GM19395 (cell line): ENCODE data around the gene TMPRSS4.
"Not testable (repeated sequence)": the region's sequence is repeated elsewhere in the genome, so short reads cannot be mapped to it uniquely, and the experiment has no call there.

ENCODE experiments used
- ATAC-seq: cut with Tn5 transposase; IDR thresholded peaks from one replicate; pipeline ENCODE4 v1.9.1; 2021; ENCODE audit warnings: mild to moderate bottlenecking, moderate library complexity; ENCODE audit not compliant: unreplicated experiment

TMPRSS4 gene

GRCh38 chr11:118055966-118056365 lies 20.9 kb upstream of the TMPRSS4 start:
- no peak for ATAC-seq

GRCh38 chr11:118056806-118057205 lies 20.1 kb upstream of the TMPRSS4 start:
- no peak for ATAC-seq

DNA sequence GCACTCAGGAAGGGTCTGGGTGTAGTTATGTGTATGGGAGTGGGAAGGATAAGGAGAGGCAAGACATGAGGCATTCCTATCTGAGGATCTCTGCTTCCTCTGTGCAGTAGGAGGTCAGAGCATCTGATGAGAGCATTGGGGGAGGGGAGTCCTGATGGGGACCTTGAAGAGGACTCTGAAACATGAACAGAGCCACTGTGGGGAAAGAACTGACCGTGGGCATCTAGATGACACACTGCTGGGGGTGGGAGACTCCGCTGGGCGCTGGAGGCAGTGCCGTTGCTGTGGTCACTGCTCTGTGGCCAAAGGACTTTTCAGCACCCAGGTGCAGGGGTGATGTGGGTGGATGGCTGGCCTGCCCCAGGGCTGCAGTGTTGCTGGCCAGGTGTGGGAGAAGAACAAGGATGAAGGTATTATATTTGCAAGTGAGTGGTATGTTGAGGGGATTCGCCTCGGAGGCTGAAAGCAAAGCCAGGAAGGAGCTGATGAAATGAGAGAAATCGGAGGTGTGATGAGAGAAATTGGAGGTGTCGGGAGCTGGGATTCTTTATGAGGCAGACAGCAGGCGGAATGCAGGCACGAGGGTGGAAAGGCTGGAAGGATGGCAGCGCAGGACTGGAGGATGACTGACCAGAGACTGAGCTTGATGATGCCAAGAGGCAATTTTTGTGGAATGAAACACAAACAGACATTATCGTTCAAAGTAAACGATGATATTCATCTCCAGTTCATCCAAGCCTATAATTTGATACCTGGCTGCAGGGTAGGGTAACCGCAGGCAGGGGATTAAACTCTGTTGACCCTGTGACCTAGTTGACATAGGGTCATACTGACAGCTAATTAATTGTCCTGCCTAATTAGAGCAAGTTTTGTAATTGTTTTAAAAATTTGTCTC lies 19.4 kb upstream of the TMPRSS4 start:
- no peak for ATAC-seq

- no peak for ATAC-seq
Observed at GRCh38 chr11:118058311-118059245, 18.3 kb upstream of the TMPRSS4 start.

GRCh38 chr11:118059246-118059940 lies 17.5 kb upstream of the TMPRSS4 start:
- no peak for ATAC-seq

- no peak for ATAC-seq
Observed at GRCh38 chr11:118060081-118060661, 16.7 kb upstream of the TMPRSS4 start.

DNA sequence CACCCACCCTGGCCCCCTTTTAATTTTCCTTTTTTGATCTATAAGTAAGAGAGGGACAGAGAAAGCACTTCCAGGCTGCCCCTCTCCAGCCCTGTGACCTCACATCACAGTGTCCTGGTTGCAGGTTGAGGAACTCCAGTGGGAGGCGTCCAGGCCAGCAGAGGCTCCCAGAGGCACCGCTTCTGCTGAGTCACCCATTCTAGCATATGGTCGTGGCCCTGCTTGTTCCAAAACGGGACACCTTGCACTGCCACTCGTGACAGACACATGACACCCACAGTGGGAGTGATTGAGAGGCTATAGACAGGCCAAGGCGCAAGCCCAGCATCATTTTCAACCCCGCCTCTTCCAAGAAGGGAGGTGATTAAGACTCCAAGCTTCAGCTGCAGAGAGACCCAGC lies 16.0 kb upstream of the TMPRSS4 start:
- no peak for ATAC-seq

- no peak for ATAC-seq
Observed at GRCh38 chr11:118061586-118062125, 15.2 kb upstream of the TMPRSS4 start.

- ATAC-seq: not testable (repeated sequence)
Observed at GRCh38 chr11:118062181-118062580, 14.7 kb upstream of the TMPRSS4 start.

DNA sequence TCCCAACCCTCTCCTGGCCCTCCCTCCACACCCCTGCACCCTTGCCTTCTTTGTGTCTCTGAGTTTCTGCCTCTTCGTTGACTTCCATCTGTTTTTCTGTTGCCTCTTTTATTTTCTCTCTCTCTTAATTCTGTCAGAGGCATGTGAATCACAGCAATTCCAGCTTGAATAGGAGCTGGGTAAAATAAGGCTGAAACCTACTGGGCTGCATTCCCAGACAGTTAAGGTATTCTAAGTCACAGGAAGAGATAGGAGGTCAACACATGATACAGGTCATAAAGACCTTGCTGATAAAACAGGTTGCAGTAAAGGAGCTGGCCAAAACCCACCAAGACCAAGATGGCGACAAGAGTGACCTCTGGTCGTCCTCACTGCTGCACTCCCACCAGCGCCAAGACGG lies 14.2 kb upstream of the TMPRSS4 start:
- not testable (repeated sequence) for ATAC-seq

DNA sequence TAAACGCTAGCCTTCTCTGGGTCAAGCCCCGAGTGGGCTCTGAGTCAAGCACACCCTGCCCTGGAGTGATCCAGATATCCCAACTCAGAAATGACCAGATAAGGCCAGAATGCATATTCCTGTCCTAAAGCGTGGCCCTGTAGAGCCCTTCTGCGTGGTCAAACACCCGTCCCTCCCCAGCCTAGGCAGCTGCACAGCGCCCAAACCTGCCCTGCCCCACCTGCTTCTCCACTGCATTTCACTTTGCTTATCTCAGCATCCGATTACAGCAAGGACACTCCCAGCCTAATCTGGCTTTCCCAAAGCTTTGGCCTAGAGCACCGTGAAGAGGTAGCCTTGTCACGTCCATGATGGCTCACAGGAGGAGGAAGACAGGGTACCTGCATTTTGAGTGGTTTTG lies 11.9 kb upstream of the TMPRSS4 start:
- ATAC-seq: no peak

- ATAC-seq: no peak
Observed at GRCh38 chr11:118065384-118065783, 11.5 kb upstream of the TMPRSS4 start.

DNA sequence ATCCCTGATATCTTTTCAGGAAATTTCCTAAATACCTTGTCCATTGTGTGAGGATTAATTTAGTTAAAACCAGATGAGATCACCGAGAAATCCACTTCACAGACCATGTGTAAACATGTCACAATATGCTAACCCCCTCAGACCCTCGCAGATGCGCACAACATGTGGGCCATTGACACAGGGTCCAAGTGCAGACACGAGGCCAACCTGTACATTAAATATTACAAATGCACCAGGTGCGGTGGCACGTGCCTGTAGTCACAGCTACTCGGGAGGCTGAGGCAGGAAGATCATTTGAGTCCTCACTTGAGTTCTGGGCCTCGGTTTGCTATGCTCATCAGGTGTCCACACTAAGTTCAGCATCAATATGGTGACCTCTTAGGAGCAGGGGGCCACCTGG lies 9.9 kb upstream of the TMPRSS4 start:
- ATAC-seq: no peak

GRCh38 chr11:118068206-118068944 lies 8.5 kb upstream of the TMPRSS4 start:
- ATAC-seq: no peak

GRCh38 chr11:118068945-118069612 lies 7.8 kb upstream of the TMPRSS4 start:
- no peak for ATAC-seq

- ATAC-seq: no peak
Observed at GRCh38 chr11:118071416-118072030, 5.4 kb upstream of the TMPRSS4 start.

DNA sequence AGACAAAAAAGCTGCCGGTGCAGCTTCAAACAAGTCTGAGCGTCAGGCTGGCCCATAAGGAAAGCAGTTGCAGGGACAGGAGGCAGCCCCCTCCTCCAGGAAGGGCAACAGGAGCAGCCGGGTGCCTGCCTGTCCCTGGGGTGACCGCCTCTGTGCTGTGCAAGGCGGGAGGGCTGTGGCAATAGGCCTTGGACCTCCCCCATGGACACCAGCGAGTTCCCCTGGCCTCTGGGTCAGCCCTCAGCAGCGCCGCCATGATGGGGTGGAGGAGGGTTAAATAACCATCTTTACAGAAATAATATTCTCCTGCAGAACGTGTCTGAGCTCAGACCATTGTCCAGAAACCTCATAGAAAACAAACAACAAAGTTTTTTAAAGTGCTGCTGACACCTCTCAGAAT lies 3.3 kb upstream of the TMPRSS4 start:
- ATAC-seq: no peak

GRCh38 chr11:118074091-118074685 lies 2.7 kb upstream of the TMPRSS4 start:
- no peak for ATAC-seq
